Activated CD4-positive, CD25-positive, alpha-beta regulatory T cell treated with anti-CD3 and anti-CD28 coated beads, Interleukin-2, amount 50 U/mL, for 16 hours (primary cell): ENCODE results near the gene CACNA1C.

ENCODE experiments used
- DNase-seq: peaks from one replicate; pipeline ENCODE4 v3.0.0-alpha.2; 2020; ENCODE audit warnings: low read depth, low spot score

CACNA1C gene

GRCh38 chr12:2274733-2275132, 221.9 kb downstream of the CACNA1C start:
- no peak for DNase-seq

- DNase-seq = no peak
Measured at GRCh38 chr12:2276288-2277033, 223.7 kb downstream of the CACNA1C start.

- DNase-seq = no peak
Measured at GRCh38 chr12:2277492-2278155, 224.8 kb downstream of the CACNA1C start.

GRCh38 chr12:2281446-2281845, 228.7 kb downstream of the CACNA1C start:
- no peak for DNase-seq

GRCh38 chr12:2282318-2282717, 229.5 kb downstream of the CACNA1C start:
- DNase-seq = no peak

- no peak for DNase-seq
Measured at GRCh38 chr12:2283480-2283879, 230.7 kb downstream of the CACNA1C start.

- no peak for DNase-seq
Measured at GRCh38 chr12:2283916-2284315, 231.1 kb downstream of the CACNA1C start.

GRCh38 chr12:2284321-2284813, 231.6 kb downstream of the CACNA1C start:
- DNase-seq = no peak

GRCh38 chr12:2284857-2285256, 232.1 kb downstream of the CACNA1C start:
- no peak for DNase-seq

GRCh38 chr12:2285462-2285861, 232.7 kb downstream of the CACNA1C start:
- DNase-seq = no peak

GRCh38 chr12:2286047-2286446, 233.3 kb downstream of the CACNA1C start:
- no peak for DNase-seq

GRCh38 chr12:2286461-2287131, 233.8 kb downstream of the CACNA1C start:
- no peak for DNase-seq

- DNase-seq = no peak
Measured at GRCh38 chr12:2287151-2287550, 234.4 kb downstream of the CACNA1C start.

- DNase-seq = no peak
Measured at GRCh38 chr12:2287589-2287988, 234.8 kb downstream of the CACNA1C start.

GRCh38 chr12:2288001-2288400, 235.2 kb downstream of the CACNA1C start:
- DNase-seq = no peak

GRCh38 chr12:2288471-2288870, 235.7 kb downstream of the CACNA1C start:
- DNase-seq = no peak

- DNase-seq = no peak
Measured at GRCh38 chr12:2288875-2289274, 236.1 kb downstream of the CACNA1C start.

GRCh38 chr12:2289525-2289924, 236.7 kb downstream of the CACNA1C start:
- no peak for DNase-seq

GRCh38 chr12:2290091-2290490, 237.3 kb downstream of the CACNA1C start:
- DNase-seq = no peak

GRCh38 chr12:2290516-2291065, 237.8 kb downstream of the CACNA1C start:
- DNase-seq = no peak

GRCh38 chr12:2291182-2291832, 238.5 kb downstream of the CACNA1C start:
- DNase-seq = no peak

GRCh38 chr12:2291947-2292346, 239.2 kb downstream of the CACNA1C start:
- no peak for DNase-seq
